Measurements from ENCODE around the gene ANKRD37.

The ANKRD37 gene, protein sequence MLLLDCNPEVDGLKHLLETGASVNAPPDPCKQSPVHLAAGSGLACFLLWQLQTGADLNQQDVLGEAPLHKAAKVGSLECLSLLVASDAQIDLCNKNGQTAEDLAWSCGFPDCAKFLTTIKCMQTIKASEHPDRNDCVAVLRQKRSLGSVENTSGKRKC
- total RNA-seq = 8.5 to 13.8 (median 10.8) reads per million in 3 donors

DNA sequence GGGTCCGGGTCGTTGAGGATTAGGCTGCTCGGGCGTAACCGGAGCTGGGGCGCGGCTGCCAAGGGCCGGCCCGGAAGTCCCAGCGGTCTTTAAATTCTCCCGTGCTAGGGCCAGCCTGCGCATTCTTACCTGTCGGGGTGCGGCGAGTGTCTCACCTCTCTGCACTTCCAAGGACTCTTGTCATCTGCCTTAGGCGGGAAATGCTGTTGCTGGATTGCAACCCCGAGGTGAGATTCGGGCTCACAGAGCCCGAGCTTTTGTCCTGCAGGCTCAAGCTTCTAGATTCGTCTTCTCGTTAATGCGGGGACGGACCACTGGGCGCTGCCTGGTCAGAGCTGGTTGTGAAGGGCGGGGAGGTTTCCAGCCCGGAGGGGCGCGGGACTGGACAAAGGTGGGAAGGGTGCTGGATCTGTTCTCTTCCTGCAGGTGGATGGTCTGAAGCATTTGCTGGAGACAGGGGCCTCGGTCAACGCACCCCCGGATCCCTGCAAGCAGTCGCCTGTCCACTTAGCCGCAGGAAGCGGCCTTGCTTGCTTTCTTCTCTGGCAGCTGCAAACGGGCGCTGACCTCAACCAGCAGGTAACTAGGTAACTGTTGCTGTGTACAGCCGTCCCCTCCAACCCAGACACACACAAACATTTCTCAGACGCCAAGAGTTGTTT lies at the start of gene ANKRD37:
Gene ANKRD37 (plus strand): TSS at position 118 of the 662 bp plus-strand sequence. CDS start 83 bp downstream, at position 201.
- Histone ChIP-seq H3K9me3 (ENCODE audit: control insufficient read depth, low read length) (no peaks in the 10 kb centered on the region), H3K27me3 (replicated peaks; ENCODE audit: control insufficient read depth, insufficient read depth, low read length, poor library complexity, severe bottlenecking) (no peaks in the 10 kb centered on the region), H3K36me3 (ENCODE audit: control insufficient read depth, insufficient read depth, low read length) (peaks cover 24% of the 10 kb centered on the region), H3K4me1 (ENCODE audit: control insufficient read depth, insufficient read depth, low read length, poor library complexity, severe bottlenecking) (peaks cover 18% of the 10 kb centered on the region), H3K27ac (ENCODE audit: insufficient read depth, low read length, poor library complexity, severe bottlenecking) (peak within 1 kb of the TSS; percentile 94), H3K4me3 (ENCODE audit: insufficient read depth, low read depth, low read length, poor library complexity, severe bottlenecking) (peak within 1 kb of the TSS; percentile 85)
- no peak for DNase-seq

GRCh38 chr4:185346975-185347601 lies 49.6 kb upstream of the ANKRD37 start:
- Histone ChIP-seq H3K27me3 (replicated peaks; ENCODE audit: control insufficient read depth, insufficient read depth, low read length, poor library complexity, severe bottlenecking) (no peaks in the 10 kb centered on the region), H3K36me3 (ENCODE audit: control insufficient read depth, insufficient read depth, low read length) (peaks cover 4% of the 10 kb centered on the region), H3K9me3 (ENCODE audit: control insufficient read depth, low read length) (no peaks in the 10 kb centered on the region), H3K4me3 (ENCODE audit: insufficient read depth, low read depth, low read length, poor library complexity, severe bottlenecking) (no peak overlapping the region), H3K27ac (ENCODE audit: insufficient read depth, low read length, poor library complexity, severe bottlenecking) (no peak overlapping the region), H3K4me1 (ENCODE audit: control insufficient read depth, insufficient read depth, low read length, poor library complexity, severe bottlenecking) (peaks cover 4% of the 10 kb centered on the region)
- no peak for DNase-seq

DNA sequence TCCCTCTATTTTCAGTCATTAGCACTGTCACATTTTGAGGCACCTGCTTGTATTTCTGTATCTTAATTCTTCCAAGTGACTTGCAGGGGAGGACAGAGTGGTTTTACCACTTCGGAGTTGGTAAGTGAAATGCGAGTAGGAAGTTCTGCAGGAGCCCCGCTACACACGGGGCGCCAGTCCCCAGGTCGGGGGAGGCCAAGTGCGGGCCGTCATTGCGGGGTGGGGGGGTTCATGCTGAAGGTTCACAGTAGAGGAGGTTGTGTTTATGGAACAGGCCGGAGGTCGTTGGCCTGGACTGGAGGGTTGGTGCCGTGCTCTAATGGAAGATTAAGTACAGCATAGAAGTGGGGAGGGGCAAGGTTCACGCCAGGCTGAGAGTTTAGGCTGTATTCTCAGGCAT lies 45.0 kb upstream of the ANKRD37 start:
- H3K9me3 ChIP-seq (ENCODE audit: control insufficient read depth, low read length) = no peaks in the 10 kb centered on the region
- H3K36me3 ChIP-seq (ENCODE audit: control insufficient read depth, insufficient read depth, low read length) = peaks cover 10% of the 10 kb centered on the region
- H3K27ac ChIP-seq (ENCODE audit: insufficient read depth, low read length, poor library complexity, severe bottlenecking) = no peak overlapping the region
- no peak overlapping the region for H3K4me3 ChIP-seq (ENCODE audit: insufficient read depth, low read depth, low read length, poor library complexity, severe bottlenecking)
- DNase-seq = no peak
- no peaks in the 10 kb centered on the region for H3K27me3 ChIP-seq (replicated peaks; ENCODE audit: control insufficient read depth, insufficient read depth, low read length, poor library complexity, severe bottlenecking)
- H3K4me1 ChIP-seq (ENCODE audit: control insufficient read depth, insufficient read depth, low read length, poor library complexity, severe bottlenecking) = no peaks in the 10 kb centered on the region

- Histone ChIP-seq H3K4me3 (ENCODE audit: insufficient read depth, low read depth, low read length, poor library complexity, severe bottlenecking) (no peak overlapping the region), H3K36me3 (ENCODE audit: control insufficient read depth, insufficient read depth, low read length) (peaks cover 7% of the 10 kb centered on the region), H3K27me3 (replicated peaks; ENCODE audit: control insufficient read depth, insufficient read depth, low read length, poor library complexity, severe bottlenecking) (no peaks in the 10 kb centered on the region), H3K4me1 (ENCODE audit: control insufficient read depth, insufficient read depth, low read length, poor library complexity, severe bottlenecking) (no peaks in the 10 kb centered on the region), H3K9me3 (ENCODE audit: control insufficient read depth, low read length) (no peaks in the 10 kb centered on the region), H3K27ac (ENCODE audit: insufficient read depth, low read length, poor library complexity, severe bottlenecking) (no peak overlapping the region)
- no peak for DNase-seq
Observed at GRCh38 chr4:185352202-185352601, 44.4 kb upstream of the ANKRD37 start.

DNA sequence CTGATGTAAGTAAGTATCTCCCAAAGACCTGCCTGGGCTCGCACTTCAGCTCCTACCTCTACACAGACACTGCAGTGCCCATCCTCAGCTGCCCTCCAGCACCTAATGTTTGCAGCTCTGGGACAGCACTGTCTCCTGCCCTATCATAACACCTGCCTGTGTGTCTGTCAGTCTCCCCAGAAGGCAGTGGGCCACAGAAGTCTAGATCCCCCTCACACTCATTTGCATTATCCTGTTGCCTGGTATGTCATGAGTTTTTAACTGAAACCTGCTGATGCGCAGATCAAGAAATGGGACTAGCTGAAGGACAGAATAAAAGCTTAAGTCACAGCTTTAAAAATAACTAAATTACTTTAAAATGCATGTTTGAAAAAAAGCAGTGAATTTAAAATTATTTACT lies 43.9 kb upstream of the ANKRD37 start:
- Histone ChIP-seq H3K4me3 (ENCODE audit: insufficient read depth, low read depth, low read length, poor library complexity, severe bottlenecking) (no peak overlapping the region), H3K36me3 (ENCODE audit: control insufficient read depth, insufficient read depth, low read length) (peaks cover 11% of the 10 kb centered on the region)

GRCh38 chr4:185357211-185357610 lies 39.4 kb upstream of the ANKRD37 start:
- H3K4me1 ChIP-seq (ENCODE audit: control insufficient read depth, insufficient read depth, low read length, poor library complexity, severe bottlenecking) = no peaks in the 10 kb centered on the region
- no peaks in the 10 kb centered on the region for H3K9me3 ChIP-seq (ENCODE audit: control insufficient read depth, low read length)
- H3K4me3 ChIP-seq (ENCODE audit: insufficient read depth, low read depth, low read length, poor library complexity, severe bottlenecking) = no peak overlapping the region
- H3K27me3 ChIP-seq (replicated peaks; ENCODE audit: control insufficient read depth, insufficient read depth, low read length, poor library complexity, severe bottlenecking) = no peaks in the 10 kb centered on the region
- H3K27ac ChIP-seq (ENCODE audit: insufficient read depth, low read length, poor library complexity, severe bottlenecking) = no peak overlapping the region
- peaks cover 11% of the 10 kb centered on the region for H3K36me3 ChIP-seq (ENCODE audit: control insufficient read depth, insufficient read depth, low read length)
- no peak for DNase-seq

More for the DNA sequence above, 43.9 kb upstream of the ANKRD37 start:
- no peak for DNase-seq
- no peaks in the 10 kb centered on the region for H3K27me3 ChIP-seq (replicated peaks; ENCODE audit: control insufficient read depth, insufficient read depth, low read length, poor library complexity, severe bottlenecking)
- no peak overlapping the region for H3K27ac ChIP-seq (ENCODE audit: insufficient read depth, low read length, poor library complexity, severe bottlenecking)
- no peaks in the 10 kb centered on the region for H3K9me3 ChIP-seq (ENCODE audit: control insufficient read depth, low read length)
- H3K4me1 ChIP-seq (ENCODE audit: control insufficient read depth, insufficient read depth, low read length, poor library complexity, severe bottlenecking) = no peaks in the 10 kb centered on the region

- Histone ChIP-seq H3K4me1 (ENCODE audit: control insufficient read depth, insufficient read depth, low read length, poor library complexity, severe bottlenecking) (no peaks in the 10 kb centered on the region), H3K36me3 (ENCODE audit: control insufficient read depth, insufficient read depth, low read length) (peaks cover 11% of the 10 kb centered on the region), H3K27me3 (replicated peaks; ENCODE audit: control insufficient read depth, insufficient read depth, low read length, poor library complexity, severe bottlenecking) (no peaks in the 10 kb centered on the region), H3K9me3 (ENCODE audit: control insufficient read depth, low read length) (no peaks in the 10 kb centered on the region), H3K4me3 (ENCODE audit: insufficient read depth, low read depth, low read length, poor library complexity, severe bottlenecking) (no peak overlapping the region), H3K27ac (ENCODE audit: insufficient read depth, low read length, poor library complexity, severe bottlenecking) (no peak overlapping the region)
- no peak for DNase-seq
Observed at GRCh38 chr4:185357733-185358440, 38.8 kb upstream of the ANKRD37 start.

DNA sequence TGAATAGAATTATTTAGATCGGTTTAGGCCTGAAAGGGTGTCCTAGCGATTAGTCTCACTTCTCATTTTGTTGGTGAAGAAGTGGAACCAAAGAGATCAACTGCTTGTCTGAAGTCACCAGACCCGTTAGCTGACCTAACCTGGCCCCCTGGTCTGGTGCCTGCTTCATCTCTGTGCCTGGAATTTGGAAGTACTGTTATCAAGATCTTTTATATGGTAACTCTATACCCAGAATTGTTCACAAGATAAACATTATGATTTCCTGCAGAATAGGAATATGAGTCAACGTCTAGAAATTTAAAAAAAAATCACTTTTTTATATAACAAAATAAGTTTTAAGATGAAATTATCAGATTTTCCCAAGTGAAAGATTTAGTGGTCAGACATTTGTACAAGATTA lies 38.1 kb upstream of the ANKRD37 start:
- H3K27ac ChIP-seq (ENCODE audit: insufficient read depth, low read length, poor library complexity, severe bottlenecking) = no peak overlapping the region

GRCh38 chr4:185358959-185359358 lies 37.7 kb upstream of the ANKRD37 start:
- H3K4me1 ChIP-seq (ENCODE audit: control insufficient read depth, insufficient read depth, low read length, poor library complexity, severe bottlenecking) = no peaks in the 10 kb centered on the region
- no peak overlapping the region for H3K27ac ChIP-seq (ENCODE audit: insufficient read depth, low read length, poor library complexity, severe bottlenecking)
- no peak for DNase-seq
- peaks cover 10% of the 10 kb centered on the region for H3K36me3 ChIP-seq (ENCODE audit: control insufficient read depth, insufficient read depth, low read length)
- H3K27me3 ChIP-seq (replicated peaks; ENCODE audit: control insufficient read depth, insufficient read depth, low read length, poor library complexity, severe bottlenecking) = no peaks in the 10 kb centered on the region
- no peaks in the 10 kb centered on the region for H3K9me3 ChIP-seq (ENCODE audit: control insufficient read depth, low read length)
- H3K4me3 ChIP-seq (ENCODE audit: insufficient read depth, low read depth, low read length, poor library complexity, severe bottlenecking) = no peak overlapping the region

More for the DNA sequence above, 38.1 kb upstream of the ANKRD37 start:
- Histone ChIP-seq H3K36me3 (ENCODE audit: control insufficient read depth, insufficient read depth, low read length) (peaks cover 11% of the 10 kb centered on the region), H3K27me3 (replicated peaks; ENCODE audit: control insufficient read depth, insufficient read depth, low read length, poor library complexity, severe bottlenecking) (no peaks in the 10 kb centered on the region), H3K9me3 (ENCODE audit: control insufficient read depth, low read length) (no peaks in the 10 kb centered on the region), H3K4me3 (ENCODE audit: insufficient read depth, low read depth, low read length, poor library complexity, severe bottlenecking) (no peak overlapping the region), H3K4me1 (ENCODE audit: control insufficient read depth, insufficient read depth, low read length, poor library complexity, severe bottlenecking) (no peaks in the 10 kb centered on the region)
- DNase-seq = no peak
